ENCODE data around the gene TGFBR3.

DNA sequence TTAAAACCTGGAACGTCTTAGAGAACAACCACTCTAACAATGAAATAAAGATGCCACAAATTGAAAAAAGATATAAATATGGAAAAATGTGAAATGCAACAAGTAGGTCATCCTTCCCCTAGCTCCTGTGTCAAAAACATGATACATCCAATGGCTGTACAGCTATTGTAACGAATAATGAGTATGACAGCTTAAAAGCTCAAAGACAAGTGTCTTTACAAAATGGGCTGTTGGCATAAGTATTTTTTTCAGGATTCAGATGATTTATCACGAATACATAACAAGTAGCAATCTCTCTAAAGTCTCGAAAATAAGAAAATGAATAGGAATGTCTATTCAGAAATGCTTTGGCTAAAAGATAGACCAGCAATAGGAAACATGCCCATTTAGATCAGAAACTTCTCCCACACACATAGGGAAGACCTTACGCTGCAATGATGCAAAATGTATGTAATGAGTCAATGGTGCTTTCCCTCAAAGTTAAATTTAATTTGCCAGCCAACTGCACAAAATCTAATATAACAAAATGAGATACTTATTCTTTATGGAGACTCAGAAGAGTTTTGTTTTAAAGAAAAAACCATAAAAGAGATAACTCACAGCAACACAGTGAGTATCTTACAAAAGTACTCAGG, 8.3 kb downstream of the TGFBR3 start:
- TF ChIP-seq SPEN (CRISPR knock-in tag; IDR thresholded peaks at IDR 0.05; ENCODE audit: low read depth), result no peak
- no peak for TF ChIP-seq SMARCC2 (IDR thresholded peaks at IDR 0.05)
- TF ChIP-seq POLR2AphosphoS5 (IDR thresholded peaks at IDR 0.05; ENCODE audit: low read depth, low read length), result no peak
- TF ChIP-seq NR2C2 (CRISPR knock-in tag; IDR thresholded peaks at IDR 0.05; ENCODE audit: borderline replicate concordance), result no peak
- TF ChIP-seq E2F1 (CRISPR knock-in tag; IDR thresholded peaks at IDR 0.05), result no peak
